Measurements from ENCODE around the gene SPTLC3.

The SPTLC3 gene

GRCh38 chr20:13130061-13130706 lies 121.4 kb downstream of the SPTLC3 start:
- DNase-seq (ENCODE audit: low read depth in 2 of 3, low spot score in 1 of 3): no peak

GRCh38 chr20:13130707-13131103 lies 121.9 kb downstream of the SPTLC3 start:
- no peak for DNase-seq (ENCODE audit: low read depth in 2 of 3, low spot score in 1 of 3)

- no peak for DNase-seq (ENCODE audit: low read depth in 2 of 3, low spot score in 1 of 3)
Measured at GRCh38 chr20:13131688-13132087, 122.9 kb downstream of the SPTLC3 start.

- DNase-seq (ENCODE audit: low read depth in 2 of 3, low spot score in 1 of 3): no peak
Measured at GRCh38 chr20:13139459-13140150, 130.8 kb downstream of the SPTLC3 start.

- no peak for DNase-seq (ENCODE audit: low read depth in 2 of 3, low spot score in 1 of 3)
Measured at GRCh38 chr20:13140201-13140600, 131.4 kb downstream of the SPTLC3 start.

- DNase-seq (ENCODE audit: low read depth in 2 of 3, low spot score in 1 of 3): no peak
Measured at GRCh38 chr20:13140775-13141174, 132.0 kb downstream of the SPTLC3 start.

GRCh38 chr20:13141546-13141945 lies 132.8 kb downstream of the SPTLC3 start:
- no peak for DNase-seq (ENCODE audit: low read depth in 2 of 3, low spot score in 1 of 3)

- no peak for DNase-seq (ENCODE audit: low read depth in 2 of 3, low spot score in 1 of 3)
Measured at GRCh38 chr20:13142143-13142542, 133.4 kb downstream of the SPTLC3 start.

- no peak for DNase-seq (ENCODE audit: low read depth in 2 of 3, low spot score in 1 of 3)
Measured at GRCh38 chr20:13147071-13147963, 138.5 kb downstream of the SPTLC3 start.

- no peak for DNase-seq (ENCODE audit: low read depth in 2 of 3, low spot score in 1 of 3)
Measured at GRCh38 chr20:13147971-13148370, 139.2 kb downstream of the SPTLC3 start.

GRCh38 chr20:13148402-13148801 lies 139.6 kb downstream of the SPTLC3 start:
- DNase-seq (ENCODE audit: low read depth in 2 of 3, low spot score in 1 of 3): no peak

GRCh38 chr20:13148961-13149360 lies 140.2 kb downstream of the SPTLC3 start:
- no peak for DNase-seq (ENCODE audit: low read depth in 2 of 3, low spot score in 1 of 3)

- DNase-seq (ENCODE audit: low read depth in 2 of 3, low spot score in 1 of 3): no peak
Measured at GRCh38 chr20:13149371-13150105, 140.8 kb downstream of the SPTLC3 start.

- no peak for DNase-seq (ENCODE audit: low read depth in 2 of 3, low spot score in 1 of 3)
Measured at GRCh38 chr20:13158369-13158768, 149.6 kb downstream of the SPTLC3 start.

- DNase-seq (ENCODE audit: low read depth in 2 of 3, low spot score in 1 of 3): no peak
Measured at GRCh38 chr20:13159889-13160288, 151.1 kb downstream of the SPTLC3 start.

GRCh38 chr20:13165203-13165602 lies 156.4 kb downstream of the SPTLC3 start:
- DNase-seq (ENCODE audit: low read depth in 2 of 3, low spot score in 1 of 3): no peak

- DNase-seq (ENCODE audit: low read depth in 2 of 3, low spot score in 1 of 3): no peak
Measured at GRCh38 chr20:13166011-13166410, 157.2 kb downstream of the SPTLC3 start.

- DNase-seq (ENCODE audit: low read depth in 2 of 3, low spot score in 1 of 3): no peak
Measured at GRCh38 chr20:13166437-13166836, 157.7 kb downstream of the SPTLC3 start.

GRCh38 chr20:13169086-13169485 lies 160.3 kb downstream of the SPTLC3 start:
- no peak for DNase-seq (ENCODE audit: low read depth in 2 of 3, low spot score in 1 of 3)

GRCh38 chr20:13170771-13171170 lies 162.0 kb downstream of the SPTLC3 start:
- DNase-seq (ENCODE audit: low read depth in 2 of 3, low spot score in 1 of 3): no peak

- no peak for DNase-seq (ENCODE audit: low read depth in 2 of 3, low spot score in 1 of 3)
Measured at GRCh38 chr20:13173201-13173600, 164.4 kb downstream of the SPTLC3 start.

Measured in stimulated activated CD4-positive, alpha-beta T cell treated with anti-CD3 and anti-CD28 coated beads, Interleukin-12 subunit alpha, Interleukin-12 subunit beta, amount 100 ng/mL, for 48 hours (primary cell).